Stimulated activated CD8-positive, alpha-beta memory T cell treated with anti-CD3 and anti-CD28 coated beads, Interleukin-4, amount 100 ng/mL, for 24 hours (primary cell): Measurements from ENCODE around the gene KLK5.
"Not testable (repeated sequence)": the region's sequence is repeated elsewhere in the genome, so short reads cannot be mapped to it uniquely, and the experiment has no call there.

ENCODE experiments used
- DNase-seq: peaks from one replicate; pipeline ENCODE4 v3.0.0-alpha.2; 2020; ENCODE audit warnings: low read depth

The KLK5 gene, protein sequence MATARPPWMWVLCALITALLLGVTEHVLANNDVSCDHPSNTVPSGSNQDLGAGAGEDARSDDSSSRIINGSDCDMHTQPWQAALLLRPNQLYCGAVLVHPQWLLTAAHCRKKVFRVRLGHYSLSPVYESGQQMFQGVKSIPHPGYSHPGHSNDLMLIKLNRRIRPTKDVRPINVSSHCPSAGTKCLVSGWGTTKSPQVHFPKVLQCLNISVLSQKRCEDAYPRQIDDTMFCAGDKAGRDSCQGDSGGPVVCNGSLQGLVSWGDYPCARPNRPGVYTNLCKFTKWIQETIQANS

DNA sequence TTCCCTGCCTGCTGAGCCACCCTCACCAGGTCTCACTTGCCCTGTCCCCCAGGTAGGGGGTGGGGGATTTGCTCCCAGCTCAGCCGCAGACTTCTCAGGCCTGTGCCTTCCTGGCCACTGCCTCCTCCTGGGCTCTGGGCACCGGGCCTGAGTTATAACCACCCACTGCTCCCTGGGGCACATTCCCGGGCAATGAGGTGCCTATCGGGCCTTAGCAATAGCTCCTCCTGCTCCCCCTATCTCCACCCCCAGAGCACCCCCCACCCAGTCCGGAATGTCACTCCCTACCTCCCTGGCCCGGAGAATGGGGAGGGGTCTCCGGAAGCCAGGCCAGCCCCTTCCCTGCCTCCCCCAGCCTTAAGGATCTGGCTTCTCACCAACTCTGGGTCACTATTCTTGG is at the start of gene KLK5:
TSS of gene KLK5 (minus strand) at position 129 of the 400 bp plus-strand sequence. CDS start 381 bp downstream, outside the sequence.
- no peak for DNase-seq

DNA sequence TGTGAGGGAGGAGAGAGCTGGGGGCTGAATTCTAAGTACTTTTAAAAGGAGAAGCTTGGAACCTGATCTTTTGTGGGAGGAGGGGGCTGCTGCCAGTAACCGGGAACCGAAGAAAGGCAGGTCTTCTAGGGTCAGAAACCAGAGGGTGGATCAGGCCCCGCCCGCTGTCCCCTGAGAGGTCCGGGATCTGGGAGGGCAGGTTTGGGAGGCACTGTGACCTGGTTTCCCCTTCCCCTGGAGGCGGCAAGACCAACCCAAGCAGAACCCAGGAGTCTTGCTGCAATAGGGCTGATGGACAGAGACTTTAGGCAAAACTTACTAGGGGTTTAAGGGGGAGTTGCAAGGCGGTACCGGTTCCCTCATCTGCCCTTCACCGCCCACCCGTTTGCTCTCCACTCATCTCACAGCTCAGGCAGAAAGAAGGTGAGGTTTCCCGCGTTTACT is 49.3 kb upstream of the KLK5 start:
- no peak for DNase-seq

DNA sequence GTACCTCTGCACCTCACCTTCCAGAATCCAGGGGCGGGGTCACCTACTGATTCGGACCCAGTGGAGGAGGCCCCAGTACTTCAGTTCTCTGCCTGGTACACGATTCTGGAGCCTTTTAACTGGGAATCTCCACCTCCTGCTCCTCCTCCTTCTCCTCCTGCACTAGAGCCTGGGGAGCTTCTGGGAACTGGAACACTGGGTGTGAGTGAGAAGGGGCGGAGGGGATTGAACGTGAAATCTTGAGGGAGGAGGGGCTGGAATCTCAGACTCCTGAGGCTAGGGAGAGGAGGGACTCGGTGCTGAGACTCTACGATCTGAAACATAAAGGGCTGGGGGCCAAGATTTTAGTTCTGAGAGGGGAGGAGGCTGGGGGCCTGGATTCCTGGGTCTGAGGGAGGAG is 48.7 kb upstream of the KLK5 start, which contains the start of gene KLK8:
TSS of gene KLK8 (minus strand) at position 90 of the 400 bp plus-strand sequence. CDS start 437 bp downstream, outside the sequence.
- DNase-seq = no peak

DNA sequence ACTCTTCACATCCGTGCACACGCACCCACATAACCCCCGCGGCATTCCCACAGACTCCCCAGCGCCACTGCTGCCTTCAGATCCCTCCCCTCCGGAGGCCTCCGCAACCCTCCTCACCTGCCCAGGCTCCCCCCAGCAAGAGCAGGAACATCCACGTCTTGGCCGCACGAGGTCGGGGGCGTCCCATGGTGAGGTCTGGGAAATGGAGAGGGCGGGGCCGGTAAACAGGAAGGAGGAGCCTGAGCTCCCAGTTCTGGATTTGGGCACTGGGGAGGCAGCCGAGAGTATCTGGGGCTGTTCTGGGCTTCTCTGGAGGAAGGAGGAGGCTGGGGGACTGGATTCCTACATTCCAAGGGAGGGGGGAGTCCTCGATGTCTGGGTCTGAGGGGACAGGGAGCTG is 48.1 kb upstream of the KLK5 start:
- no peak for DNase-seq

DNA sequence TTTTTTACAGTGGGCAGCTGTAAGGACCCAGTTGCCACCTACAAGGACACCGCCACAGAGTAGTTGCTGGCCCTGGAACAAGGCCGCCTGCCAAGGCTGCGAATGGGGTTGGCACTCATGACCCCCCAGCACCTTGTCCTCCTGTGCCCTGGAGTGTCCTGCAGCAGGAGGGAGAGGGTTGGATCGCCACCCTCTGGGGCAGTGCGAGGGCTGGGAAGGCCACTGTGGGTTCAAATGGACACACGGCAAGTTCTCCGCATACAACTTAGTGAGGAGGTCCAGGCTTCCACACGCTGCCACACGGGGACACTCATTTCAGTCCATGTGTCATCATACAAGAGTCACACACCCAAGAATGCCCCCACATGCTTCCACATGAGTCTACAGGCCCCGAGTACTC is 47.6 kb upstream of the KLK5 start:
- no peak for DNase-seq

DNA sequence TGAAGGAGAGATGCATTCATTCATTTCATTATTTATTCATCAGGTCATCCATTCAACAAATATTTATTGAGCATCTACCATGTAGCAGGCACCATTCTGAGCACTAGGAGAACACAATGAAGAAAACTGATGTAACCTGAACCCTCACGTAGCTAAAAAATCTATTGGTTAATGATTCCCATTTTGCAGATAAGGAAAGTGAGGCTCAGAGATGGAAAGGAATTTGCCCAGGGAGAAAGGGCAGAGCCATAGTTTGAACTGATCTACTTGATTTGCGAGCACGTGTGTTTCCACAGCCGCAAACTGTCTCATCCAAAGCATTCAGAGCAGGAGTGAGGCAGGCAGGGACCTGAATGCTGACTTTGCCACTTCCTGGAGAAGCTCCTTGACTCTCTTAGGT is 45.8 kb upstream of the KLK5 start:
- no peak for DNase-seq

DNA sequence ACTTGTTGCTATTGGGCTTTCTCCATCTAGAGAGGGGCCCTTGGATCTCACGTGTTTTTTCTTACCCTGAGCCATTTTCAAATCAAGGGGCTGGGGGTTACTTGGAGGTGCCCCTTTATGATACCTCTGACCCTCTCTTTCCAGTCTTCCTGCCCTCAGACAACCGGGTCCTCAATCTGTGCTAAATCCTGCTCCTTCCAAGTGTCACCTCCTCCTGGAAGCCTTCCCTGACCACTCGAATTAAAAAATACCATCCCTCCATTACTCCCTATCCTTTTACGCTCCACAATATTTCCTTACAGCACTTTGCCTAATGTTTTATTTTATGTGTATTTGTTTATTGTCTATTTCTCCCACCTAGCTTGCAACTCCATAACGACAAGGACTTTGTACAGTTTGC is 45.2 kb upstream of the KLK5 start:
- no peak for DNase-seq

DNA sequence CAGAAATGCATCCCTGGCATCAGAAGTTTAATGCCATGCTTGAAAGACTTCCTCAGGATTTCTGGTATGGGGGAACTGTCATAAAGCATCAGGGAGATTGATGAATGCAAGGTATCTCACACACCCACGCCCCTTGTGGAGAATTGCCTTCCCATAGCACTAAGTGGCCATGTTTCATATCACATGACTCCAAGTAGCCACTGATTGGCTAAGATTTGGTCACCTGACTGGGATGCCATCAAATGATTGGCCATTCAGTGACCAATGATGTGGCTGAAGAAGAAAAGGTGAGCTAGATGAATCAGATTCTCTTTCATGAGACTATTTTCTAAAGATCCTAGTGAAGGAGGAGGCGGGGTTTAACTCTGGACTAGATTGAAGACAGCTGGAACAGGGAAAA is 41.3 kb upstream of the KLK5 start:
- DNase-seq = no peak

DNA sequence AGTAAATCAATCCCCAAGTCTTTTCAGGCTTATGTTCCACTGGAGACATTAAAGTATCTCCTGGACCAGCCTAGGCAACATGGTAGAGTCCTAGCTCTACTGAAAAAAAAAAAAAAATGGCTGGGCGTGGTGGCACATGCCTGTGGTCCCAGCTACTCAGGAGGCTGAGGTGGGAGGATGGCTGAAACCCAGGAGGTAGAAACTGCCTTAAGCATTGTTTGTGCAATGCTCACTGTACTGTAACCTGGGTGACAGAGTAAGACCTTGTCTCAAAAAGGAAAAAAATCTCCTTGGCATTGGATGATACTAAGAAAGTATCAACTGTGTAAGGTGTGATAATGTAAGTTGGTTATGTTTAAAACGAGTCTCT is 39.8 kb upstream of the KLK5 start:
- no peak for DNase-seq

DNA sequence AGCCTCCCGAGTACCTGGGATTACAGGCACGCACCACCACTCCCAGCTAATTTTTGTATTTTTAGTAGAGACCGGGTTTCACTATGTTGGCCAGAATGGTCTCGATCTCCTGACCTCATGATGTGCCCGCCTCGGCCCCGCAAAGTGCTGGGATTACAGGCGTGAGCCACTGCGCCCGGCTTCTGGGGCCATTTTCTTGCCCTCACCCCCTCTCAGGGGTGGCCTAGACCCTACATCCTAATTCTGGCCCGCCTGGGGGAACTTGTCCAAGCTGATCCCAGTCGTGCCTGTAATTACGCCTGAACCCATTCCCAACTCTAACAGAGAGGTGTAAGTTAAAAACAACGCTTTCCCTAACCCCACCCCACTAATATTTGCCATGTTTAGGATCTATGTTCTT is 31.6 kb upstream of the KLK5 start:
- not testable (repeated sequence) for DNase-seq

DNA sequence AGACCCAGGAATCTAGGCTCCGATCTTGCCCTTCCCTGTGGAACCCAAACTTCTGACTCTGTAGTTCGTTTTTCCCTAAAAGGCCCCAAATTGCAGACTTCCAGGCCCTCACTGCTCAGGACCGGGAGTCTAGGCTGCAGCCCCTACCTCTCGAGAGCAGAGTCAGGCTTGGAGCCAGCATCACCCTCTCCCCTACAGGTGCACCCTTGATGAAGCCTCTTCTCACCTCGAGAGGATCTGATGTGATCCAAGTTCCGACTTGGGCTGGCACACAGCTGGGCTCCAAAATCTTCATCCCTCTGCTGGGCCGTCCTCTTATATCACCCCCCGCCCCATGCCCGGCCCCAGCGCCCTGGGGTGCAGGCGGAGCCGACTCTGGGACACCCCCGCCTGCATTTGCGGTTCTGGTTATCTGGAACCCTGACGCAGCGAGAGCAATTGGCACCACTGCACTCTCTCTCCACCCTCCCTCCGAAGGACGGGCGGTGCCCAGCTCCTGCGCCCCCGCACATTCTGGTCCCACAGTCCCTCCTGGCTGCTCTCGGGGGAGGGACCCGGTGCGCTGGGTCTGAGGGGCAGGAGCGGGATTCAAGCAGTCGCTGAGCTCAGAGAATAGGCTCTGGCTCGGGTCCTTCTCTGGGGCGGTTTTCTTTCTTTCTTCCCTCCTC is 30.9 kb upstream of the KLK5 start, which contains the start of gene KLK7:
TSS of gene KLK7 (minus strand) at position 293 of the 668 bp plus-strand sequence. CDS start 1,518 bp downstream, outside the sequence.
- DNase-seq = no peak

DNA sequence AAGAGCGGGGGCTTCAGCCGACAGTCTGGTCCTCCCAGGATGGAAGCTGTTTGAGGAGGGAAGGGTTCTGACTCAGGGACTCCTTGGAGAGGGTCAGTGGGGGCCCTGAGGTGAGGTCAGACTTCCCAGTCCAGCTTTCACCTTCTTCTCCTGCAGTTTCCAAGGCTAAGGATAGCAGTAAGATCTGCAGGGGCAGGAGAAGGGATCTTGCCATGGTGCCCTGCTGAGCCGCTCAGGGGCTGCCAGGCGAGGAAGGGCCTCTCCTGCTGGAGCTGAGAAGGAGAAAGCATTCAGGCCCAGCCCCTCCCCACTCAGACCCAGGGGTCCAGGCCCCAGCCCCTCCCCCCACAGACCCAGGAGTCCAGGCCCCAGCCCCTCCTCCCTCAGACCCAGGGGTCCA is 29.3 kb upstream of the KLK5 start:
- no peak for DNase-seq

DNA sequence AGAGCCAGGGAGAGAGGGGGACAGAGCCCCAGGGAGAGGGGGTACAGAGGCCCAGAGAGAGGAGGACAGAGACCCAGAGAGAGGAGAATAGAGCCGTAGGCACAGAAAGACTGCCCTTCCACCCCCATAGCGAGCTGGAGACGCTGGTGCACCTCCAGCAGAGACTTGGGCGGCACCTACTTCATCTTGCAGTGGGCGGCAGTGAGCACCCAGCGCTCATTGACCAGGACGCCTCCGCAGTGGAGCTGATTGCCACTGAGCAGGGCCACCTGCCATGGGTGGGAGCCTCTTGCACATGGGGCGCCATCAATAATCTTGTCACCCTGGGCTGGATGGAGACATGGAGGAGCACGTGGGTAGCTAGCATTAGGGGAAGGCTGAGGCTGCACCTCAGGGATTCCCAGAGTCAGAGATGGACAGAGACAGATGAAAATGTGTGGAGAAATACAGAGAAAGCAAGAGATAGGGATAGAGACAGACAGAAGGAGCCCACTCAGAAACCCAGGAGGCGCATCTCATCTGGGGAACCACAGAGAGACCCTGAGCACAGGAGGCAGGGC is 28.8 kb upstream of the KLK5 start:
- no peak for DNase-seq

DNA sequence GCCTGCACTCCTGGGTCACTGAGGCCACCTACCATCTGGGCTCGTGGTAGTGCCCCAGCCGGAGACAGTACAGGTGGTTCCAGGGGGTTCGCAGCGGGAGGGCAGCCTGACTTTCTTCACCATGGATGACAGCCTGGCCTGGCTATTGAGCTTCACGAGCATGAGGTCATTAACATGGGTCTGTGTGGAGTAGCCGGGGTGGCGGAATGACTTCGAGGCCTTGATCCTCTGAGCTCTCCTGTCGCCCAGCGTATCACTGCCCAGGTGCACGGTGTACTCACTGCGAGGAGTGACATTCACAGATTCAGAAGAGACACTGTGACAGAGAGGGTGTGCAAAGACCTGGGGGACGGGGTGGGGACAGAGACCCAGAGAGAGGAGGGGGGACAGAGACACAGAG is 27.4 kb upstream of the KLK5 start:
- DNase-seq = no peak

DNA sequence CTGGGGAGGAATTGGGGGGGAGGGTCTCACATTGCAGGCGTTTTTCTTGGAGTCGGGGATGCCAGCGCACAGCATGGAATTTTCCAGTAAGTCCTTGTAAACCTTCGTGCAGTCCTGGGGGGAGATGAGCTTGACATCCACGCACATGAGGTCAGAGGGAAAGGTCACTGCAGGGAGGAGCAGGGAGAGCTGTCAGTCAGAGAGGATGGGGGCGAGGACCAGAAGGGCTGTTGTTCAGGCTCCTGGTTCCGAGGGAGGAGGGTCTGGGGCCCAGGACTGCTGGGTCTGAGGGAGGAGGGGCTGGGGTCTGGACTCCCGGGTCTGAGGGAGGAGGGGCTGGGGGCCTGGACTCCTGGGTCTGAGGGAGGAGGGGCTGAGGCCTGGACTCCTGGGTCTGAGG is 26.9 kb upstream of the KLK5 start:
- no peak for DNase-seq

DNA sequence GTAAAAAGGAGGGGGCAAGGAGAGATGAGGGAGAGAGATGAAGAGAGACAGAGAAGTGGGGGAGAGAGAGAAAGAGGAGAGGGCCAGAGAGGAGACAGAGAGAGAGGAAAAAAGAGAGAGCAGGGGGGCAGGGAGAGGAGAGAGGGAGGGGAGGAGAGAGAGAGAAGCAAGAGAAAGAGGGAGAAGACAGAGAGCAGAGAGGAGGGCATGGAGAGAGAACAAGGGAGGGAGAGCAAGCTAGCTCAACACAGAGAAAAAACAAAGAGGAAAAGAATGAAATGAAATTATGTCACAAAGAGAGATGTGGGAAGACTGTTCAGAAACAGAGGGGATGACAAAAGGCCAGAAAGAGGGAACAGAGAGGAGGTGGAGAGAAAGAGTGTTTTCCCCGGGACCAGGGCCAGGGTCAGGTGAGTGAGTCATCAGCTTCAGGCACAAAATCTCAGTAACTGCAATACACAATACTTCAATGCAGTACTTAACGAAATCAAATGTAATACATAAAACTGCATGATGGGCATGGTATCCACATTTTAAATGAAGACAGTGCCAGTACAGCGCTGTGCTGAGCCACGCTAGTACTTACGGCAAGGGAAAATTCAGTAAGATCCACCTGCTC is 26.0 kb upstream of the KLK5 start:
- no peak for DNase-seq

DNA sequence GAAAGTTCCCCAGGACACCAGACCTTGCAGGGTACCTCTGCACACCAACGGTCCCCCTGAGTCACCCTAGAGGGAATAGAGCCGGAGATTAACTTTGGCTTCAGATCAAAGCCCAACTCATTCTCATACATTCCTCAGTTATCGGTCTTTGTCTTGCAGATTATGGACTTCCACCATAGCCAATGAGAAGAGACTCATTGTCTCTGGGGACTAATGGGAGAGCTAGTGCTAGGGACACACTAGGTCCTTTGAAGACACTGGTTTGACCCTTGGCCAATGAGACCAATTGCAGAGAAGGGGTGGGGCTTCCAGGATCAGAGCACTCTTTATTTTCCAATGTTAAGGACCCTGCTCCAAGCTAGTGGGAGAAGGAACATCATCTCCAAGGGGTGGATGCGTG is 24.8 kb upstream of the KLK5 start:
- DNase-seq = no peak

DNA sequence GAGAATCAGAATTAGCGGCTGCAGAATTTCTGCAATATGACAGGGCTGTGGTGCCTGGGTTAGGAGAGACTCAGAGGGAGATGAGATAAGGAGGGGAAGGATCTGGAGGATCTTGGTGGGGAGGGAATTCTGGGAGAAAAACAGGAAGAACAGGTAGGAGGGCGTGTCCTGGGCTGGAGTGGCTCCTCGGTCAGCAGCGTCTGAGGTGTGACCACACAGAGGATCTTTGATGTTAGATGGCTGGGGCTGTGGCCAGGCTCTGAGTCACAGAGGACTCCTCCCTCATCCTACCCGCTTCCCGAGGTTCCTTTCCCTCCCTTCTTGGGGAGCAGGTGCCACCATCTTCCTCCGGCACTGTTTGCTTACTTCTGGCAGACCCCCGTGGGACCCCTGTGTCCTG is 22.9 kb upstream of the KLK5 start:
- DNase-seq = no peak

DNA sequence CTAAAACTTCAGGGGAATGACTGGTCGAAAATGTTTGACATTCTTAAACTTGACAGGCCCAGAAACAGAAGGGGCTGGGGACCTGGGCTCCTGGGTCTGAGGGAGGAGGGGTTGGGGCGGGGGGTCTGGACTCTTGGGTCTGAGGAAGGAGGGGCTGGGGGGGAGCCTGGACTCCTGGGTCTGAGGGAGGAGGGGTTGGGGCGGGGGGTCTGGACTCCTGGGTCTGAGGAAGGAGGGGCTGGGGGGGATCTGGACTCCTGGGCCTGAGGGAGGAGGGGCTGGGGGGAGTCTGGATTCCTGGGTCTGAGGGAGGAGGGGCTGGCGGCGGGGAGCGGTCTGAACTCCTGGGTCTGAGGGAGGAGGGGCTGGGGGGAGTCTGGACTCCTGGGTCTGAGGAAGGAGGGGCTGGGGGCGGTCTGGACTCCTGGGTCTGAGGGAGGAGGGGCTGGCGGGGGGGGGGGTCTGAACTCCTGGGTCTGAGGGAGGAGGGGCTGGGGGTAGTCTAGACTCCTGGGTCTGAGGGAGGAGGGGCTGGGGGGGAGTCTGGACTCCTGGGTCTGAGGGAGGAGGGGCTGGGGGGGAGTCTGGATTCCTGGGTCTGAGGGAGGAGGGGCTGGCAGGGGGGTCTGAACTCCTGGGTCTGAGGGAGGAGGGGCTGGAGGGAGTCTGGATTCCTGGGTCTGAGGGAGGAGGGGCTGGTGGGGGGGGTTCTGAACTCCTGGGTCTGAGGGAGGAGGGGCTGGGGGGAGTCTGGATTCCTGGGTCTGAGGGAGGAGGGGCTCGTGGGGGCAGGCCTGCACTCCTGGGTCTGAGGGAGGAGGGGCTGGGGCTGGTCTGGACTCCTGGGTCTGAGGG is 22.1 kb upstream of the KLK5 start:
- no peak for DNase-seq

DNA sequence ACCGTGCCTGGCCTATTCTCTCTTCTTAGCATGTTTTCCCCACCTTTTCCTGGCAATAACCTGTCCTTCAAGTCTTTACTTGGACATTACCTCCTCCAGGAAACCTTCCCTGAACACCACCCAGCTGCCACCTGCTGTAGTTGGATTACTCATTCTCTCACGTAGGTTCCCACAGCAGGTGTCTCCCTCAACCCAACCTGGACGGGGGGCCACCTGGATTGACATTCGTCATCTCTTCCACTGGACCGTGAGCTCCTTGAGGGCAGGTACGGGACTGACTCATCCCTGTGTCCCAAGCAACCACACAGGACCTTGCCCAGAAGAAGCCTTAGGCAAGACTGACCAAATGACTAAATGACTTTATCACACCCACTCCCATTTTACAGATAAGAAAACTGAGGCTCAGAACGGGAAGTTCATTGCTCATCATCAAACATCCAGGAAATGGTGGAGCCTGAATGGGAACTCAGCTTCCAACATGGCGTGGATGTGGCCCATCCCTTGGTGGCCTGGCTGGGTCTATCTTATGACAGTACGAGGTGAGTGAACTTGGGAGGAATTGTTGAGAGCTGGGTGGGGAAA is 20.0 kb upstream of the KLK5 start:
- no peak for DNase-seq

DNA sequence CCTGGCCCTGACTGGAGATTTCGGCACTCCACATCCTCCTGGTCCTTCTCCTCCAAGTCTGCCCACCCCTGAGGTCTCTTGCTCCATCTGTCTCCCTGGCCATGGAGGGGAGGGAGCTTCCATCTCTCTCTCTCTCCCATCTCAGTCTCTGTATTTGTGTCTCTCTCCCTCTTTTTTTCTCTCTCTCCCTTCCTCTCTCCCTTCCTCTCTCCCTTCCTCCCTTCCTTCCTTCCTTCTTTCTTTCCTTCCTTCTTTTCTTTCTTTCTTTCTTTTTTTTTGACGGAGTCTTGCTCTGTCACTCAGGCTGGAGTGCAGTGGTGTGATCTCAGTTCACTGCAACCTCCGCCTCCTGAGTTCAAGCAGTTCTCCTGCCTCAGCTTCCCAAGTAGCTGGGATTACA is 17.0 kb upstream of the KLK5 start:
- not testable (repeated sequence) for DNase-seq

DNA sequence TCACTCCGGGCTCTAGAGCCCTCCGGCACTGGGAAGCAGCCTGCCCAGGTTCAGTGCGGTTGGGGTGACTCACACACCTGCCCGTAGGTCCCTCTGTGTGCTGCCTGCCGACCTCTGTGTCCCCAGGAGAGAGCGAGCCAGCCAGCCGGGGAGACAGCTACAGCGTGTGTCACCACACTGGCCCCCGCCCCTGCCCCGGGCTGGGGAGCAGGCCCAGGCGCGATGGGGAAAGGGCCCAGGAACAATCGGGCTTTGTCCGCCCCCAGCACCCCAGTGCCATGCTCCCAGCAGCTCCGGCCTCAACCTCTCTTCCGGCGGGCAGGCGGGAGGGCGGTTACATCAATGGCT is 16.5 kb upstream of the KLK5 start, which contains the start of gene KLK6:
TSS of gene KLK6 (minus strand) at position 179 of the 348 bp plus-strand sequence. CDS start 1,487 bp downstream, outside the sequence.
- DNase-seq = no peak
